Activated T-helper 1 cell treated with Interleukin-2 at 50 U/mL for 16 hours (primary cell): Measurements from ENCODE around the gene ABCB8.

Experiments used
- DNase-seq: peaks from one replicate; pipeline ENCODE4 v3.0.0-alpha.2; 2020; ENCODE audit warnings: low read depth

ABCB8 gene

DNA sequence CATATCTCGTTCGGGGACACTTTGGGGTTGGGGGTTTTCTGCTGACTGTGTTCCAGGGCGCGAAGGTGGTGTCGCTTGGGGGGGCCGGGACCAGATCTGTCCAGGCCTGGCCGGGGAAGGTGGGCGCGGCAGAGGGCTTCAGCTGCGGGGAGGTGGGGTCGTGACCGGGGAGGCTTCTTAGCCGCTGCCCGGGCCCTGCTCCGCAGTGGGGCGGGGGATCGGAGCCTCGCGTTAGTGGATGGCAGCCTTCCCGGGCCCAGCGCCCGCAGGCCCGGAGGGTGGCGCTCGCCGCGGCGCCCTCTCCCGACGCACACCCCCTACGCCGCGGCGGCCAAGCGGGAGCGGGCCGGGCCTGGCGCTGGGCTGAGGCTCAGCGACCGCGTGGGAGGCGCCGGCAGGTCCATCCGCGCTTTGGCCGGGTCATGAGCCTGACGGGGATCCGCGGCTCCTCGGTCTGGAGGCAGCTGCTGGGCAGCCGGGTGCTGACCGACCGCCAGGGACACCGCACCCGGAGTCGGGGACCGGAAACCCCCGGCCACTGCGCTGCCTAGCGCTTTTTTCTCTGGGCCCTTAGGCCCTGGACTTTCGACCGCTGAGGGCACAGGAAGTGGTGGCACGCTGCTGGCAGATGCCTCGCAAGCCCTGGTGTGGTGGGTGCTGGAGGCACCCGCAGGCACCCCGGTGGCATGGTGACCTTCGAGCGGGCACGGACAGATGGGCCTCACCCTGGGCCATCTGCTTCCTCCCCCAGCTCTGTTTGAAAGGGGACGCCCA lies 59.2 kb downstream of the ABCB8 start:
- no peak for DNase-seq

DNA sequence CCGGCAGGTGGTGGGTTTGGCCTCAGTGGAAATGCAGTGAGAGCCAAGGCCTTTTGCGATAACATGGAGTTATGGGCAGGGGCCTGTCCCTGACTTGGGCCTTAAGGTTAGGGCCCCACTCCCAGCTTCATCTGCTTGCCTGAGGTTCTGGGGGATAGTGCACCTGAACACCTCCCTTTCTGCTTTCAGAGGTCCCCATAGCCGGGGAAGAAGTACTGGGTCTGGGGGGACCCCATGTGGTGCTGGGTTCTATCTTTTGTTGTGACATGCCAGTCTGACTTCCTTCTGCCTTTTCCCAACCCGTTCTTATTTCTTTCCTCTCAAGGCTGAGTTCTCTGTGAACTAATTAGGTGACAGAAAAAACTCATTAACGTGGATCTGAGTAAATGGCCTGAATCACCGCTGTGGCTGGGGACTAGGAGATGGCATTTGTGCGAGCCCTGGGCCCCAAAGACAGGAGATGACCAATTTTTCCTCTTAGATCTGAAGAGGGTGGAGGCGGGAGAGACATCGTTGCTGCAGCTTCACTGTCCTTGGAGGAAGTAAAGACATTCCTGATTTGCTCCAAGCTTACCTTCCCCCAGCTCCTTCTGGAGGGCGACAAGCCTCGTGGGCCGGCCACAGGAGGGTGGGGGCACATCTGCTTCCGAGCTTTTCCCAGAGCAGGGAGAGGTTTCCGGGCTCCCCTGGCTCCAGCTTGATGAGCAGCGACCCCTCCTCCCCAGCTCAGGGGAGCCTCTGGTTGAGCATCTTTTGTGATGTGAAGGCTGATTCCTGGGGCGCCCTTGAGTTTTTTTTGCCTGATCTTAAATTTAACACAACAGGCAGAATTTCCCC lies 60.0 kb downstream of the ABCB8 start:
- no peak for DNase-seq

DNA sequence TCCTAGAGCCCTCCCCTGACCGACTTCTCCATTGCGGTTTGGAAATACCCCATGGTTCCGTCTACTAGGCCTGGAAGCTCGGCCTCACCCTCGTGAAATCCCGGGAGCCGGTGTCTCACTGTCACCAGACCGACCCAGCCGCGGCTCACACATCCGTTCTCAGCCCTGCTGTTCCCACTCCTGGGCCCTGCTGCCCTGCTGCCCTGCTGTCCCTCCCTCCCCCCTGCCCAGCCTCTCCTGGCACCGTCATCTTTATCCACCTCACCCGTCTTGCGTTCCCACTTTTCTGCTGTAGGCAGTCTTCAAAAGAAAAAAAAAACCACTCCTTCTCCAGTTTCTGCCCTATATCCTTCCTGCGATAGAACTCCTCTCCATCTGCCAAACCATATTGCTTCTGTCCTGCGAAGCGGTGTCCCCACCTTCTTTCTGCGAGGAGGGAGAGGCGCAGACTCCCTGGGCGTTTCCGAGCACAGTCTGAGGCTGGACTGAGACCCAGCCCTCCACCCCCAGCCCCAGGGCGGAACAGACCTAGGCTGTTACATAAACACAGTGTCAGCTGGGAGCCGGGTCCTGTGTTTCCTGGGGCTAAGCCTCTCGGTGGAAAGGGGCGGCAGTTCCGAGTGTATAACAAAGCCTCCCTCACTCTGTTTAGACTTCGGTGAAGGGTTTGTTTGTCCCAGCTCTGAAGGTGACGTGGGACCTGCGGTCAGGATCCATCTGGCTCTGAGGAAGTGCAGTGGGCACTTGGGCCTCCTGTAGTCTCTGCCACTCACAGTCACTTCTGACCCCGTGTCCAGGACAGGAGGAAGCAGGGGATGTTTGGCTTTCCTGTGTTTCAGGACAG lies 60.8 kb downstream of the ABCB8 start:
- no peak for DNase-seq

DNA sequence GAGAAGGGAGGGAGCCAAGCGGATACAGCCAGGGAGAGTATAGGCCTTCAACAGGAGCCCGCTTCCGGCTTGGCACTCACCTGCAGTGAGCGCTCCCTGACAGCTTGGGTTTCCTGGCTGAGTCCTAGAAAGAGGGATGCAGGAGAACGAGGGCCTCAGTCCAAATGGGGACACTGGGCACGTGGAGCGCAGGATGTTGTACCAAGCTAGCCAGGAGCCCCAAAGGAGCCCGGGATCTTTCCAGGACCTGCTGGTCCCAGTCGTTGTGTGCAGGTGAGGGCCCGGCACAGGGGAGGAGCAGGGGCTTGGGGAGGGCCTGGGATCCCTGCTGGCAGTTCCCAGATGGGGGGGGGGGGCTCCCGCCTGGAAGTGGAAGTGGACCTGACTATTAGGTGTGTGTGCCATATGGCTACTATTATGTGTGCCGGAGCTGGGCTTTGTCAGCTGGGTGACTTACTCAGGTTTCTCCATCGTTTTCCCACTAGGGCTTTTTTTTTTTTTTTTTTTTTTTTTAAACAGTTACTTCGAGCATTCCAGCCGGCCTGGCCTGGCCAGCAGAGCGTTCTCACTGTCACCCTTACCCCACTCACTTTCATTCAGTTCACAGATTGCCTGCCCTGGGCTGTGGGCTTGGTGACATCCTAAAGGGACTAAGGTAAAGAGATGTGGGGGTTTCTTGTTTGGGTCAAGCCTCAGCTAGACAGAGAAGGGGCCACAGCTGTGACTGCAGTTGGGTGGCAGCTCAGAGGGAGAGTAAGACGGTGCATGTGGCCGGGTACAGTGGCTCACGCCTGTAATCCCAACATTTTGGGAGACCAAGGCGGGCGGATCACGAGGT lies 61.9 kb downstream of the ABCB8 start:
- no peak for DNase-seq

DNA sequence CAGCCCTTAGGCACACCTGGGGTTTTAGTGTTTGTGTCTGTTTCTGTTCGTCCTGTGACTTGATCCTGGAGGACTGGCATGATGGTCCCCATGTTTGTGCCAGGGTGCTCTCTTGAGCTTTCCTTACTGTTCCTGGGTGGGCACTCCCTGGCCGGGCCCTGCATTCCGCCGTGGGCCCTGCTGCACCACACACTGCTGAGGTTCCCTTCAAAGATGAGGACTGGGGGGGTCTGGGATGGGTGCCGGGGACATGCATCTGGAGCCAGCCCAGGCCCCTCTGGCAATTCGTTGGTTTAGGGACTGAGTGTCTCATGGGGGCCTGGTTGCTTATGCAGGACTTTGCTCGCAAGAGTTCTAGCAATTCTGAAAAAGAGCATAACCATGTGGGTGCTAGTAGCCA lies 62.8 kb downstream of the ABCB8 start:
- DNase-seq: no peak

DNA sequence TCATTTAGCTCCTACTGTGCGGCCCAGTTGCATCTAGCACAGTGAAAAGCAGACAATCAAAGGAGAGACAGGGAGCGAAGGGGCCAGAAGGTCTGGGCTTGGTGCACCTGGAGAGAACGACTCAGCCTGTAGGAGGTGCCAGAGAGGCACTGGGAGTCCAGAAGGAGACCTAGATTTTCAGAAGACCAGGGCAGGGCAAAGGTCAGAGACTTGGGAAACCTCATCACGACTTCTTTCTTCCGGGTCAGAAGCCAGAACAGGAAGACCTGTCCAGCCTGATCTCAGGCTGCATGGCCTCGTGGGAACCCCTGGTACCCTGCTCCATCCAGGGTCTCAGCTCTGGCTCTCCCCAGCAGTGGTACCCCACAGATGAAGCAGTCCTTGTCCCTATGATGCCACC lies 63.2 kb downstream of the ABCB8 start:
- DNase-seq: no peak

DNA sequence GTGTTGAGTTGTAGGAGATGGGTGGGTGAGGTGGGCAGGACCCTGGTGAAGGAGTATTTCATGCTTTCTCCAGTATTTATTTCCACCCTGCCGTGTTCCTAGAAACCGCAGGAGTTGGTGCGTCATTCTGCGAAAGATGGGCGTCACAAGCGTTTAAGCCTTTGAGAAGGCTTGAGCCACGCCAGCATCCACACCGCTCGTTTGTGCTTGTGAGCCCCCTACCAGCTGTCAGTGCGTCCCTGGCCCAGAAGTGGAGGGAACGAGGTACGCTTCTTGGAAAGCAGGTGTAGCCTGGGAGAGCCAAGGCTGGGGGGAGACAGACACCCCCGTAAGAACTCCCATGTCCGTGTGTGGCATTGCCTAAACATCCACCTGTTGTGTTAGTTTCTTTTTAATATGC lies 63.7 kb downstream of the ABCB8 start:
- DNase-seq: no peak

DNA sequence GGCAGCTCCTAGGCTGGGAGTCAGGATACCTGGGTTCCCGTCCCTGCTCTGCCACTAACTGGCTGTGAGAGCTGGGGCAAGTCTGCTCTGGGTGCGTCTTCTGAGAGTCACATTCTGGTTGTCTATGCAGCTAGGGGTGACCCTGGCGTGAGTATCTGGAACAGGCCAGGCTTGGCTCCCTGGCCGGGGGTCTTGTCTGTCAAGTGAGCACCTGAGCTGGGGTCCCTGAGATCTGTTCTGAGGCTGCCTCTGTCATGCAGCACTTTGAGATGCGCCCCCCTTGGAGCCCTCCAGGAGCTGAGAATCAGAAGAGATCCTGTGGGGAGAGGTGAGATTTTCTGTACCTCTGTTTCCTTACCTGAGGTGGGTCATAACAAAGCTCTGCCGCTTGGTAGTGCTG lies 65.5 kb downstream of the ABCB8 start:
- no peak for DNase-seq

DNA sequence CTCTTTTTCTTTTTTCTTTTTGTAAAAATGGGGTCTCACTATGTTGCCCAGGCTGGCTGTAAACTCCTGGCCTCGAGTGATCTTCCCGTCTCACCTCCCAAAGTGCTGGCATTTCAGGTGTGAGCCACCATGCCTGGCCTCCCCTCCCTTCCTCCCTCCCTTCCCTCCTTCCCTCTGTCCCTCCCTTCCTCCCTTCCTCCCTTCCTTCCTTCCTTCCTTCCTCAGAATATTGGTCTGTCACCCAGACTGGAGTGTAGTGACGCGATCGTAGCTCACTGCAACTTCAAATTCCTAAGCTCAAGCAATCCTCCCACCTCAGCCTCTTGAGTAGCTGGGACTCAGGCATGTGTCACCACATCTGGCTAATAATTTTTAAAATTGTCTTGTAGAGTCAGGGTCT lies 66.4 kb downstream of the ABCB8 start:
- DNase-seq: no peak

DNA sequence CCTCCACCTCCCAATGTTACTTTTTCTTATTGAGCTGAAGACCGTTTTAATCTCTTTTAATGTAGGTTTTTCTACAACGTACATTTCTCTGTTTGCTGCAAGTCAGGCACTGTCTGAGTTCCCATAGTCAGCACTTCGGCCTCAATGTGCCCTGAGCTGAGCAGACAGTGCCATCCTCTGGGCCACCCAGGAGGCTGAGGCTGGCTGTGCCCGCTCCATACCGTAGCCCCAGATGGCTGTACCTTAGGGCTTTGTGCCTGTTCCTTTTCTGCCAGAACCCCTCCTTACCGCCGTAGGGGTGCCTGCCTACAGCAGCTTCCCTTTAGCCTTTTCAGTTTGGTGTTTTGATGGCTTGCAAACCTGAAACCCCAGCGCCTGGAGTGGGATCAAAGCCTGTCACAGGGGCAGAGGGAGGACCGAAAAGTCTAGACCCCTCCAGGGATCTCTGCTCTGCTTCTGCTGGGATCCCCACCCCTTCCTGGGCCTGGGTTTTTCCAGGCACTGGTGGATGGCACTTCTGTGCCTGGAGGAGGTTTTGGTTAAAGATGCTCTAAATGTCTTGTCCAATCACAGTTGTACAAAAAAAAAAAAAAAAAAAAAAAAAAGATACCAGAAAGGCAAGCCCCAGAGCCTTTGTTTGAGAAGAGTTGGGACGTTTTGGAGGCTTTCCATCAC lies 67.0 kb downstream of the ABCB8 start:
- DNase-seq: no peak

DNA sequence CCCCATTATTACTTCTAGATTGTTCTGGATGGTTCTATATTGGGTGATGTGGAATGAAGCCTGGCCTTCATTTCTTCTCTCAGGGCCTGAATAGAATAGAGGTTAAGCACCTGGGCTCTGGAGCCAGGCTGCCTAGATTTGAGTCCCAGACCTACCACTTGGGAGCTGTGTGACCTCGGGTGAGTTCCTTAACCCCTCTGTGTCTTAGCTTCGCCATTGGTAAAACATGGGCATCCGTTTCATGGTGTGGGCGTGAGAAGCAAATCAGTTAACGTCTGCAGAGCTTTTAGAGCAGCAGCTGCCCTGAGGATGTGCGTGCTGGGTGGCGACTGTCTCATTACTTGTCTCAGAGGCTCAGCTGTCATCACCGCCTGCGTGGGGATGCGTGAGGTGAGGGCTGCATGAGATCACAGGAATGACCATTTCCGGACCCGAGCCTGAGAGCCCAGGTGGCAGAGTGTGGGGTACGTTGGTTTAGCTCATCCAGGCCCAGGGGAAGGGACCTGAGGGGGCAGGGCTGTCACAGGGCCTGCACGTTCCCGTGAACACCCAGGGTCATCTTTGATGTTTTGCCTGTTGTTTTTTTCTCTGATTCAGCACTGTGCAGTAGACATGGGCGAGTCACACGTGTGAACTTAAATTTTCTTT lies 67.7 kb downstream of the ABCB8 start:
- no peak for DNase-seq
